PFSK-1 (cell line): Measurements from ENCODE around the gene DNAJC6.

Experiments used
- FOXP2 ChIP-seq: optimal IDR thresholded peaks from 2 replicates; pipeline ENCODE3; 2011; ENCODE audit warnings: borderline replicate concordance, control low read depth, inconsistent platforms; ENCODE audit not compliant: insufficient read depth; ENCODE audit errors: extremely low read length, extremely low read depth
- POLR2AphosphoS5 ChIP-seq: IDR thresholded peaks from 2 replicates; pipeline ENCODE4 v1.6.1; 2012; ENCODE audit warnings: low read depth, mild to moderate bottlenecking, control low read depth, low read length, moderate library complexity
- REST ChIP-seq, 2 experiments: IDR thresholded peaks; 2 replicates each; pipeline versions ENCODE4 v1.6.1 to v1.8.0; 2011 to 2012; ENCODE audit warnings: low read depth in 2 of 2, low read length in 2 of 2, control low read depth in 1 of 2, inconsistent platforms in 1 of 2, mild to moderate bottlenecking in 1 of 2, moderate library complexity in 1 of 2; ENCODE audit not compliant: insufficient read depth in 1 of 2
- SIN3A ChIP-seq: IDR thresholded peaks from 2 replicates; pipeline ENCODE4 v1.6.1; 2012; ENCODE audit warnings: mild to moderate bottlenecking, low read length, moderate library complexity, borderline replicate concordance; ENCODE audit not compliant: insufficient read depth
- TAF1 ChIP-seq: IDR thresholded peaks from 2 replicates; pipeline ENCODE4 v1.6.1; 2012; ENCODE audit warnings: low read length, control low read depth, borderline replicate concordance; ENCODE audit not compliant: insufficient read depth

DNAJC6 gene

GRCh38 chr1:65316233-65316632 lies 6.9 kb downstream of the DNAJC6 start:
- TF ChIP-seq FOXP2, result no peak

GRCh38 chr1:65317866-65318653 lies 8.7 kb downstream of the DNAJC6 start:
- TF ChIP-seq REST (IDR thresholded peaks at IDR 0.05; ENCODE audit: insufficient read depth in 1 of 2, low read depth in 2 of 2, low read length in 2 of 2) (no peak), TAF1 (no peak), POLR2AphosphoS5 (no peak), FOXP2 (no peak), SIN3A (no peak)

- TF ChIP-seq POLR2AphosphoS5 (no peak), SIN3A (no peak), FOXP2 (no peak), TAF1 (no peak), REST (IDR thresholded peaks at IDR 0.05; ENCODE audit: insufficient read depth in 1 of 2, low read depth in 2 of 2, low read length in 2 of 2) (no peak)
Measured at GRCh38 chr1:65319141-65319540, 9.8 kb downstream of the DNAJC6 start.

- TF ChIP-seq POLR2AphosphoS5, result no peak
- no peak for TF ChIP-seq FOXP2
- no peak for TF ChIP-seq REST (IDR thresholded peaks at IDR 0.05; ENCODE audit: insufficient read depth in 1 of 2, low read depth in 2 of 2, low read length in 2 of 2)
- TF ChIP-seq TAF1, result no peak
- TF ChIP-seq SIN3A, result no peak
Measured at GRCh38 chr1:65319754-65320153, 10.4 kb downstream of the DNAJC6 start.

- no peak for TF ChIP-seq POLR2AphosphoS5
Measured at GRCh38 chr1:65321879-65322278, 12.5 kb downstream of the DNAJC6 start.

GRCh38 chr1:65323246-65323645 lies 13.9 kb downstream of the DNAJC6 start:
- no peak for TF ChIP-seq TAF1
- TF ChIP-seq SIN3A, result no peak
- no peak for TF ChIP-seq FOXP2
- no peak for TF ChIP-seq POLR2AphosphoS5
- no peak for TF ChIP-seq REST (IDR thresholded peaks at IDR 0.05; ENCODE audit: insufficient read depth in 1 of 2, low read depth in 2 of 2, low read length in 2 of 2)
